A549 (cell line): ENCODE measurements around the gene CEP112. TPM values are rescaled to one million over a fixed set of nuclear protein-coding genes. Genes with fewer than 3 reads are reported as not detected.

Experiments
- ATAC-seq, 2 experiments: fragments of 200-7000 bp in 1 of 2; fragments of >200 bp in 1 of 2; cut with Nextera tagmentation in 1 of 2; cut with Tn5 transposase in 1 of 2; 3 replicates each; pipeline versions ENCODE4 v1.8.0 to v1.9.1; 2018 to 2020; ENCODE audit warnings: mild to moderate bottlenecking in 1 of 2, moderate library complexity in 1 of 2
- CTCF ChIA-PET: fragments of 300-600 bp; sonication (Branson Sonifier 250); formaldehyde crosslinking; extraction: SDS; loops from one replicate; lab custom pipeline; 2021; ENCODE audit warnings: antibody characterized with exemption, inconsistent platforms; lab: Yijun Ruan, JAX
- POLR2A ChIA-PET: fragments of 350-600 bp; formaldehyde crosslinking; extraction: SDS; loops from one replicate; lab custom pipeline; 2021; ENCODE audit warnings: antibody characterized with exemption, inconsistent platforms; lab: Yijun Ruan, JAX
- DNase-seq, 2 experiments: peaks; one replicate each; pipeline versions ENCODE4 v3.0.0 to v3.0.0-alpha.2; 2011 to 2016; ENCODE audit warnings: low read depth in 1 of 2, low spot score in 1 of 2
- FAIRE-seq: peaks from 2 replicates; lab custom pipeline; 2011; peaks lifted over from hg19 to GRCh38; lab: Jason Lieb, UNC
- H3K27ac ChIP-seq, 2 experiments: fragments of >200 bp; sonication (Bioruptor Twin); formaldehyde crosslinking; 3 replicates each; pipeline ENCODE4 v1.5.1; 2016 to 2017
- H3K4me1 ChIP-seq: fragments of >200 bp; sonication (Bioruptor Twin); formaldehyde crosslinking; 3 replicates; pipeline ENCODE4 v1.6.1; 2016
- H3K4me2 ChIP-seq: fragments of >200 bp; sonication (Bioruptor Twin); formaldehyde crosslinking; 3 replicates; pipeline ENCODE4 v1.6.1; 2016
- H3K4me3 ChIP-seq: fragments of >200 bp; sonication (Bioruptor Twin); formaldehyde crosslinking; 3 replicates; pipeline ENCODE4 v1.5.1; 2016
- H3K9me3 ChIP-seq: fragments of >200 bp; sonication (Bioruptor Twin); formaldehyde crosslinking; 3 replicates; pipeline ENCODE4 v1.6.1; 2016
- CBX8 ChIP-seq: fragments of 200-600 bp; sonication (generic); IDR thresholded peaks from 2 replicates; pipeline ENCODE4 v1.6.1; 2016
- CEBPB ChIP-seq, 2 experiments: fragments of >200 bp in 1 of 2; sonication (Bioruptor Twin) in 1 of 2; formaldehyde crosslinking in 1 of 2; IDR thresholded peaks; 2 replicates each; pipeline ENCODE4 v1.6.1; 2012 to 2016
- CTCF ChIP-seq: fragments of >200 bp; sonication (Bioruptor Twin); formaldehyde crosslinking; IDR thresholded peaks from 3 replicates; pipeline ENCODE4 v1.5.1; 2016
- E2F6 ChIP-seq: IDR thresholded peaks from 2 replicates; pipeline ENCODE4 v1.6.1; 2012; ENCODE audit warnings: low read depth, borderline replicate concordance
- ELK1 ChIP-seq: fragments of 150-350 bp; IDR thresholded peaks from 2 replicates; pipeline ENCODE4 v1.6.1; 2014; ENCODE audit warnings: low read depth, mild to moderate bottlenecking, low read length
- EP300 ChIP-seq, 2 experiments: fragments of >200 bp; sonication (Bioruptor Twin); formaldehyde crosslinking; IDR thresholded peaks; 2 replicates in 1 of 2; 3 replicates in 1 of 2; pipeline ENCODE4 v1.6.1; 2016 to 2017
- FOSB ChIP-seq: fragments of 250-450 bp; sonication (Bioruptor Pico); IDR thresholded peaks from 2 replicates; pipeline ENCODE4 v1.5.0; 2020; ENCODE audit warnings: mild to moderate bottlenecking, moderate library complexity
- HMGXB4 ChIP-seq: fragments of 250-450 bp; sonication (Bioruptor Pico); IDR thresholded peaks from 2 replicates; pipeline ENCODE4 v1.5.0; 2021; ENCODE audit warnings: mild to moderate bottlenecking, moderate library complexity, borderline replicate concordance
- HOXB13 ChIP-seq: fragments of 250-450 bp; sonication (Bioruptor Pico); IDR thresholded peaks from 2 replicates; pipeline ENCODE4 v1.5.0; 2020; ENCODE audit warnings: low read depth, mild to moderate bottlenecking, moderate library complexity
- KDM5A ChIP-seq: fragments of 200-600 bp; sonication (generic); IDR thresholded peaks from 2 replicates; pipeline ENCODE4 v1.6.1; 2016; ENCODE audit warnings: antibody characterized with exemption, mild to moderate bottlenecking
- NPAS2 ChIP-seq: fragments of 250-450 bp; sonication (Bioruptor Pico); IDR thresholded peaks from 2 replicates; pipeline ENCODE4 v1.8.0; 2022; ENCODE audit warnings: mild to moderate bottlenecking, moderate library complexity, borderline replicate concordance
- REST ChIP-seq: fragments of 200-600 bp; sonication (generic); IDR thresholded peaks from 2 replicates; pipeline ENCODE4 v1.6.1; 2016; ENCODE audit warnings: antibody characterized with exemption, mild to moderate bottlenecking, moderate library complexity
- RNF2 ChIP-seq: fragments of 200-600 bp; sonication (generic); IDR thresholded peaks from 2 replicates; pipeline ENCODE4 v1.6.1; 2016; ENCODE audit warnings: low read depth, mild to moderate bottlenecking, antibody characterized with exemption, moderate library complexity, borderline replicate concordance
- SREBF2 ChIP-seq: fragments of 450-650 bp; IDR thresholded peaks from 2 replicates; pipeline ENCODE4 v1.6.1; 2014; ENCODE audit warnings: mild to moderate bottlenecking, moderate library complexity
- USF2 ChIP-seq: fragments of 450-650 bp; IDR thresholded peaks from 2 replicates; pipeline ENCODE4 v1.6.1; 2014; ENCODE audit warnings: antibody characterized with exemption
- WGBS: methylation state at CpG from one replicate; pipeline ENCODE4 v1.1.6; 2017; ENCODE audit errors: missing lambda C conversion rate; 5-methylcytosine and 5-hydroxymethylcytosine counted together
- polyA plus RNA-seq, 4 experiments: library from polyadenylated mRNA; depleted of rRNA in 3 of 4; stranded (reverse); fragments of >200 nt; fragmentation: RNase III in 1 of 4; extraction: RNeasy Plus Mini Kit Qiagen cat#74134 plus additional on column Dnase treatment in 1 of 4; gene quantifications; 2 replicates in 3 of 4; 3 replicates in 1 of 4; pipeline ENCODE4 v1.2.3, GENCODE V29; 2011 to 2017

The CEP112 gene
- polyA plus RNA-seq, 2 of the 4 experiments (the other 2 are of a cell fraction) = 9.6 to 15.2 TPM

GRCh38 chr17:66198242-66198641 lies 6.3 kb upstream of the CEP112 start:
- 92% methylated on average over 8 of the region's 8 CpGs for WGBS
- ChIA-PET POLR2A (no interaction called here), CTCF (interaction anchor here (2.7 kb wide), 1 partner anchor 904 kb away, joined by 7 read pairs; no protein-coding TSS in a partner anchor)
- no peak for ATAC-seq
- TF ChIP-seq E2F6 = no peak
- no peak for TF ChIP-seq CEBPB (IDR thresholded peaks at IDR 0.05)
- TF ChIP-seq REST = no peak
- no peak for TF ChIP-seq CBX8
- no peak for TF ChIP-seq RNF2
- no peak for TF ChIP-seq KDM5A
- no peak for TF ChIP-seq HOXB13
- no peak for TF ChIP-seq ELK1
- no peak for TF ChIP-seq EP300 (IDR thresholded peaks at IDR 0.05)
- no peak for TF ChIP-seq CTCF
- TF ChIP-seq, all 56 proteins: peak for 0
- no peak overlapping the region for H3K4me3 ChIP-seq
- FAIRE-seq = no peak
- no peak overlapping the region for H3K27ac ChIP-seq
- H3K4me2 ChIP-seq = no peak overlapping the region
- H3K9me3 ChIP-seq = no peaks in the 10 kb centered on the region
- H3K4me1 ChIP-seq = peaks cover 5% of the 10 kb centered on the region
- no peak for DNase-seq

- Histone ChIP-seq H3K4me1 (peaks cover 10% of the 10 kb centered on the region), H3K9me3 (no peaks in the 10 kb centered on the region), H3K4me3 (peak overlapping the region; percentile 80), H3K27ac (peak overlapping the region; percentile 73 to 90), H3K4me2 (peak overlapping the region; percentile 86)
- WGBS = 17% methylated on average over 10 of the region's 10 CpGs
- ATAC-seq = no peak
- ChIA-PET POLR2A (no interaction called here), CTCF (interaction anchor here (1.4 to 6.4 kb wide), 3 partner anchors 8 to 960 kb away, joined by 4 to 35 read pairs (median 7); no protein-coding TSS in a partner anchor)
- DNase-seq = no peak
- no peak for FAIRE-seq
- TF ChIP-seq CTCF = no peak
- no peak for TF ChIP-seq NPAS2 (CRISPR knock-in tag)
- TF ChIP-seq HMGXB4 (CRISPR knock-in tag) = no peak
- no peak for TF ChIP-seq FOSB (CRISPR knock-in tag)
- TF ChIP-seq USF2 = no peak
- no peak for TF ChIP-seq SREBF2
Measured at GRCh38 chr17:66192378-66192687, 400 bp upstream of the CEP112 start.
